NOMO-1 treated with DMSO at 0.1 percent for 48 hours (cell line): ENCODE data around the gene ERMN.
"Not testable (repeated sequence)": the region's sequence is repeated elsewhere in the genome, so short reads cannot be mapped to it uniquely, and the experiment has no call there.

ENCODE experiments used
- DNase-seq: peaks from one replicate; lab custom pipeline; 2025; ENCODE audit not compliant: unreplicated experiment; lab: John Stamatoyannopoulos, UW

Gene ERMN

GRCh38 chr2:157301307-157301706, 24.3 kb downstream of the ERMN start:
- no peak for DNase-seq

- no peak for DNase-seq
Observed at GRCh38 chr2:157296958-157297357, 28.7 kb downstream of the ERMN start.

DNA sequence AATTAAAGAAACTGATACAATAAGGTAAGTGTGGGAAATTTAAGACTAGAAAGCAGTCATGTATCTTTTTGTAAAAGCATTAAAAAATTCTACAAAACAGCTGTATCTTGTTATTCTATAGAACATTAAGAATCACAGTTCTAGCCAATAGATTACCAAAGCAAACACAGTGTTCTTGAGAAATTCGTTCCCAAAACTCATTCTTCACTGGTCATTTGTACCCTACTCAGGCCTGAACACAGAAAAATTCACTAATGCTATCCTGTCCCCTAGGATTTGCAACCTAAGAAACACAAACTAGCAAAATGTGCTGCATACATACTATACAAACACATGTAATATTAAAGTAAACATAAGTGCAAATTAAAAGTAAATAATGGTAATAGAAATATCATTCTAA, 29.1 kb downstream of the ERMN start:
- no peak for DNase-seq

DNA sequence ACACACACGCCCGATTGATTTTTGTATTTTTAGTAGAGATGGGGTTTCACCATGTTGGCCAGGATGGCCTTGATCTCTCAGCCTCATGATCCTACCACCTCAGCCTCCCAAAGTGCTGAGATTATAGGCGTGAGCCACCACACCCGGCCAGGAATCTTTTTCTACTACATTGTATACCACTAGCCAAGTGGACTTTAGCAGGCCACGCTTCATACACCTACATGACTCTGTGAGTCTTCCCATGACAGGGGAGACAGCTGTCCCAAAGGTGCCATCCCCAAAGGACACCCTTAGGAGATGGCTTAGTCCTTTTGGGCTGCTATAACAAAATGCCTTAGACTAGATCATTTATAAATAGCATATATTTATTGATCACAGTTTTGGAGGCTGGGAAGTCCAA, 32.8 kb downstream of the ERMN start:
- DNase-seq: no peak

GRCh38 chr2:157291018-157291417, 34.6 kb downstream of the ERMN start:
- DNase-seq: no peak

GRCh38 chr2:157290525-157290924, 35.1 kb downstream of the ERMN start:
- DNase-seq: peak; percentile 8

DNA sequence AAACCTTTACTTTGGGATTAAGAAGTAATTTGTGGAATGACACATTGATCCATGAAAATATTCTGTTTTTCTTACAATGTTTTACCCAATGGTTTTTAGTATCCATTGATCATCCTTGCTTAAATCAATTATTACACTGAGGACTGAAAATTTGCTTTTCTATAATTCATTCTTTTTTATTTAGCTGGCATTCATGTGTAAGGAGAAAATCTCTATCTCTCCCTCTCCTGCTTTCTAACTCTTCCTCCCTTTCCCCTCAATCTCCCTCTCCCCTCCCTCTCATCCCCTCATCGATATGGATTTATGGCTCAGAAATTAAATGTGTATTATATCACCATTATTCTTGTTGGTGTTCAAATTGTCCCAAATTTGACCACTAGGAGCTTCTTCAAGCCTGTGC, 38.5 kb downstream of the ERMN start:
- DNase-seq: no peak

DNA sequence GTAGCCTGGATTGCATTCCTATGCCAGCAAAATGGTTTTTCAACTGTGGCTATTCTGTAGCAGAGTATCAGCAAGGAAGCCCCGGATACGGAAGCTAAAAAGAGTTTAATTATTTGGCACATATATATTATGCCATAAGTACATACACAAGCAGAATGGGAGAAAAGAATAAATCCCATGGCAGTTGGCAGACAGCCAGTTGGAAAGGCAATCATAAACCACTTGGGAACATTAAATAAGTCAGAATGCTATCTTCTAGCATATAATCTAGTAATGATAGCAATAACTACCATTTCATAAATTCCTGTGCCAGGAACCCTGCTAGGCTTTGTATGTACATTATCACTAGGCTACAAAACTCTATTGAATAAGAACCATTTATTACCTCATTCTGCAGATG, 42.2 kb downstream of the ERMN start:
- DNase-seq: no peak

DNA sequence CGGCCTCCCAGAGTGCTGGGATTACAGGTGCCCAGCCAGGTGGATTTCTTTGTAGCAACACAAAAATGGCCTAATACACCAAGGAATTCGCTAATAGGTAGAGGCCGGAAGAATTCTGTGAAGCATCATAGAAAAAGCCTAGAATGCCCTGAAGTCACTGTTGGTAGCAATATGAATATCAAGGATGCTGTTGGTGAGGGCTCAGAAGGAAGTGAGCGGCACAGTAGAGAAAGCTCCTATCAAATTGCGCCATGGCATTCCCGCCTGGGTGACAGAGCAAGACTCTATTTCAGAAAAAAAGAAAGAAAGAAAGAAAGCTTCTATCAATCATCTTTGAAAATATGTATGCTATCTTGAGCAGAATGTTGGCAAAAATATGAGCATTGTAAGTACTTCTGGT, 44.3 kb downstream of the ERMN start:
- DNase-seq: no peak

DNA sequence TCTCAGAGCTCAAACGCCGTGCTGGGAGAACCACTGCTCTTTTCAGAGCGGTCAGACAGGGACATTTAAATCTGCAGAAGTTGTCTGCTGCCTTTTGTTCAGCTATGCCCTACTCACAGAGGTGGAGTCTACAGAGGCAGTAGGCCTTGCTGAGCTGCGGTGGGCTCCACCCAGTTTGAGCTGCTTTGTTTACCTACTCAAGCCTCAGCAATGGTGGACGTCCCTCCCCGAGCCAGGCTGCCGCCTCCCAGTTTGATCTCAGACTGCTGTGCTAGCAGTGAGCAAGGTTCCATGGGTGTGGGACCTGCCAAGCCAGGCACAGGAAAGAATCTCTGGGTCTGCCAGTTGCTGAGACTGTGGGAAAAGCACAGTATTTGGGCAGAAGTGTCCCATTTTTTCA, 46.3 kb downstream of the ERMN start:
- DNase-seq: not testable (repeated sequence)

DNA sequence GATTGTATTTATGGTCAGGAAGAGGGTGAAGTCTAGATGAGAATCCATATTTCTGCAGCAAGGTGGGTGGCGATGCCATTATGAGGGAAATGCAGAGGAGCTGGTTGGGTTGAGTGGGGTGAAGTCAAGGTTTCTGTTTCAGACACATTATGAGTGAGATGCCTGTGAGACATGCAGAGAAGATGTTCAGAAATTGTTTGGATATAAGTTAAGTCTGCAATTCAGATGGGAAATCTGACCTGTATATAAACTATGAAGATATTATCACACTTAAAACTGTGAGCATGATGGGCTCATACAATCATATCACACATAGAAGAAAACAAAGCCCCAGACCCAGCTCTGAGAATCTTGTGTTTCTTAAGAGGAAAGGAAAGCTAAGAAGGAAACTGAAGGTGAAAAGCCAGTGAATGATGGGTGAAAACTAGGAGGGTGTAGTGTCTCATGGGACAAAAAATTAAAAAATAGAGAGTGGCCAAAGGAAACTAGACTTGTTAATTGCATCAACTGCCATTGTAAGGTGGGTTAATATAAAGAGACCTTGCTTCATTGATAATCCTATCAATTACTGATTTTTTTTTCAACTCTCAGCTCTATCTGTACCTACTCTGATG, 53.9 kb downstream of the ERMN start:
- DNase-seq: no peak

DNA sequence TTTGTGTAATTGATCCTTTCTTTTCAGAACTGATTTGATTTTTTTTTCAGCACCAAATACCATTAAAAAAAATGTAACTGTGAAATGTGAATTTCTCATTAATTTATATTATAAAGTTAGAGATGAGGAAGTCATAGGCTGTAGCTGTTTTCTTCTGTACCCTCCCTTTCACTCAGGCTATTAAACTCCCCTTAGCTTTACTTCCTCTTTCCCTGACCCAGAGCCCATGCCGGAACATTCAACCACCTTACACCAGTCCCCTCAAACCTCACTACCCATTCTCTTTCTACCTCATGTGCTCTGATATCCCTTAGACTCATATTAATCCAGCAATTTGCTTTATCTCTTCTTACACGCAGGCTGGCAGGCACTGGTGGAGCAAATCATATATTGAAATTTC, 55.7 kb downstream of the ERMN start:
- peak; percentile 86 for DNase-seq

GRCh38 chr2:157269060-157269459, 56.6 kb downstream of the ERMN start:
- no peak for DNase-seq
